HepG2 (cell line): ENCODE results near the gene TEX14. TPM values are rescaled to one million over a fixed set of nuclear protein-coding genes. Genes with fewer than 3 reads are reported as not detected.

ENCODE experiments used
- ARHGAP35 ChIP-seq: sonication (generic); formaldehyde crosslinking; IDR thresholded peaks from 2 replicates; pipeline ENCODE4 v1.9.0; 2022; ENCODE audit warnings: mild to moderate bottlenecking, inconsistent platforms, moderate library complexity, missing genetic modification reagents, borderline replicate concordance
- ARID3A ChIP-seq: IDR thresholded peaks from 2 replicates; pipeline ENCODE4 v1.6.1; 2012; ENCODE audit warnings: low read depth, low read length, improper control_type of control experiment
- BRCA1 ChIP-seq: sonication (generic); formaldehyde crosslinking; IDR thresholded peaks from 2 replicates; pipeline ENCODE4 v1.4.0; 2020; ENCODE audit warnings: missing genetic modification reagents
- CBFB ChIP-seq: sonication (generic); formaldehyde crosslinking; IDR thresholded peaks from 2 replicates; pipeline ENCODE4 v1.4.0; 2020; ENCODE audit warnings: missing genetic modification reagents
- ELF3 ChIP-seq: IDR thresholded peaks from 2 replicates; pipeline ENCODE4 v1.6.1; 2016; ENCODE audit warnings: missing genetic modification reagents, missing compliant biosample characterization
- IKZF5 ChIP-seq: IDR thresholded peaks from 2 replicates; pipeline ENCODE4 v1.6.1; 2018; ENCODE audit warnings: missing genetic modification reagents, mild to moderate bottlenecking, missing compliant biosample characterization
- IRF2 ChIP-seq: IDR thresholded peaks from 2 replicates; pipeline ENCODE4 v1.6.1; 2018; ENCODE audit warnings: missing genetic modification reagents, missing compliant biosample characterization
- KLF12 ChIP-seq: sonication (generic); formaldehyde crosslinking; IDR thresholded peaks from 2 replicates; pipeline ENCODE4 v1.4.0; 2020; ENCODE audit warnings: missing genetic modification reagents, borderline replicate concordance
- NFYB ChIP-seq: sonication (generic); formaldehyde crosslinking; IDR thresholded peaks from 2 replicates; pipeline ENCODE4 v1.4.0; 2020; ENCODE audit warnings: missing genetic modification reagents
- NR2F6 ChIP-seq, 2 experiments: IDR thresholded peaks; 2 replicates each; pipeline ENCODE4 v1.6.1; 2016; ENCODE audit warnings: antibody characterized with exemption in 1 of 2, mild to moderate bottlenecking in 1 of 2
- PRPF4 ChIP-seq: fragments of 200-400 bp; formaldehyde crosslinking; IDR thresholded peaks from 2 replicates; pipeline ENCODE4 v1.6.1; 2016; ENCODE audit warnings: low read length, low read depth; ENCODE audit not compliant: poor library complexity, severe bottlenecking
- SRSF1 ChIP-seq: fragments of 200-400 bp; formaldehyde crosslinking; optimal IDR thresholded peaks from 2 replicates; pipeline ENCODE3; 2017; ENCODE audit warnings: mild to moderate bottlenecking, low read depth, low read length, moderate library complexity
- TMF1 ChIP-seq: sonication (generic); formaldehyde crosslinking; IDR thresholded peaks from 2 replicates; pipeline ENCODE4 v1.8.1; 2022; ENCODE audit warnings: low read depth, missing genetic modification reagents
- USF2 ChIP-seq, 2 experiments: sonication (generic) in 1 of 2; formaldehyde crosslinking in 1 of 2; IDR thresholded peaks; 2 replicates each; pipeline versions ENCODE4 v1.5.1 to v1.6.1; 2011 to 2020; ENCODE audit warnings: borderline replicate concordance in 1 of 2, low read depth in 1 of 2, low read length in 1 of 2, mild to moderate bottlenecking in 1 of 2, missing genetic modification reagents in 1 of 2, moderate library complexity in 1 of 2
- ZBTB20 ChIP-seq: sonication (generic); formaldehyde crosslinking; IDR thresholded peaks from 2 replicates; pipeline ENCODE4 v1.8.1; 2023; ENCODE audit warnings: missing genetic modification reagents, low read depth, mild to moderate bottlenecking, borderline replicate concordance
- ZBTB44 ChIP-seq: sonication (generic); formaldehyde crosslinking; IDR thresholded peaks from 2 replicates; pipeline ENCODE4 v1.4.0; 2020; ENCODE audit warnings: missing genetic modification reagents
- ZMYM2 ChIP-seq: sonication (generic); formaldehyde crosslinking; IDR thresholded peaks from 2 replicates; pipeline ENCODE4 v1.8.0; 2022; ENCODE audit warnings: mild to moderate bottlenecking, missing genetic modification reagents
- ZNF160 ChIP-seq: sonication (generic); formaldehyde crosslinking; IDR thresholded peaks from 2 replicates; pipeline ENCODE4 v1.8.0; 2022; ENCODE audit warnings: mild to moderate bottlenecking, inconsistent platforms, missing genetic modification reagents
- ZNF207 ChIP-seq: fragments of 450-650 bp; IDR thresholded peaks from 2 replicates; pipeline ENCODE4 v1.6.1; 2016; ENCODE audit warnings: antibody characterized with exemption, borderline replicate concordance
- ZNF33A ChIP-seq: sonication (generic); formaldehyde crosslinking; IDR thresholded peaks from 2 replicates; pipeline ENCODE4 v1.5.1; 2020; ENCODE audit warnings: missing genetic modification reagents, mild to moderate bottlenecking, moderate library complexity, borderline replicate concordance
- ZNF660 ChIP-seq: sonication (generic); formaldehyde crosslinking; IDR thresholded peaks from 2 replicates; pipeline ENCODE4 v1.5.1; 2020; ENCODE audit warnings: mild to moderate bottlenecking, low read depth, missing genetic modification reagents, borderline replicate concordance
- polyA plus RNA-seq, 8 experiments: library from polyadenylated mRNA; depleted of rRNA in 3 of 8; stranded (reverse) in 7 of 8; unstranded in 1 of 8; fragments of >200 nt; fragmentation: Illumina TruSeq in 4 of 8; extraction: Trizol in 4 of 8; gene quantifications; 2 replicates each; pipeline versions ENCODE4 v1.2.1 to v1.2.3, GENCODE V29; 2011 to 2016; ENCODE audit warnings: low read depth in 4 of 8, missing spikeins in 1 of 8, mixed read lengths in 1 of 8; ENCODE audit not compliant: insufficient read depth in 1 of 8
- total RNA-seq, 5 experiments: library from RNA; depleted of rRNA; stranded (reverse); fragments of >200 nt; fragmentation: Illumina TruSeq; extraction: Trizol; gene quantifications; 2 replicates each; pipeline ENCODE4 v1.2.3, GENCODE V29; 2016; ENCODE audit warnings: low read depth in 1 of 5

TEX14 gene
- total and polyA plus RNA-seq, 2 of the 13 experiments (the other 11 are each of a cell fraction or from before 2014, with no cell fraction given) = 0.04 to 0.07 TPM

GRCh38 chr17:58658804-58659713 lies 32.8 kb downstream of the TEX14 start (continued):
- TF ChIP-seq CBFB (CRISPR knock-in tag) (peak; percentile 76; the same call in 1 of the 2 replicates), PRPF4 (no peak), ZNF160 (peak; percentile 74; the same call in 1 of the 2 replicates), KLF12 (CRISPR knock-in tag) (peak; percentile 58; the same call in 1 of the 2 replicates), SRSF1 (no peak), NFYB (CRISPR knock-in tag) (peak; percentile 36; the same call in 1 of the 2 replicates), NR2F6 (IDR thresholded peaks at IDR 0.05) (peak; percentile 78), NR2F6 (CRISPR knock-in tag; IDR thresholded peaks at IDR 0.05) (no peak; the same call in 1 of the 2 replicates), ARHGAP35 (CRISPR knock-in tag) (0 out of 2 replicates have a peak, but pooled peaks have one; percentile 74), BRCA1 (peak; percentile 97), ZBTB20 (CRISPR knock-in tag) (peak; percentile 93; the same call in 1 of the 2 replicates), ZNF33A (CRISPR knock-in tag) (peak; percentile 77; the same call in 1 of the 2 replicates), TMF1 (CRISPR knock-in tag) (peak; percentile 61; the same call in 1 of the 2 replicates), ARID3A (peak; percentile 70), IKZF5 (CRISPR knock-in tag) (peak; percentile 75), USF2 (IDR thresholded peaks at IDR 0.05; ENCODE audit: low read depth, low read length) (no peak), USF2 (CRISPR knock-in tag; IDR thresholded peaks at IDR 0.05; ENCODE audit: borderline replicate concordance) (peak; percentile 23; the same call in 1 of the 2 replicates), ZNF660 (CRISPR knock-in tag) (no peak), ELF3 (CRISPR knock-in tag) (peak; percentile 43), ZMYM2 (CRISPR knock-in tag) (no peak), ZBTB44 (peak; percentile 78; the same call in 1 of the 2 replicates), IRF2 (CRISPR knock-in tag) (peak; percentile 96), ZNF207 (no peak)
